IPS DF 4.7 (cell line): Measurements from ENCODE around the gene MIER2.
"Not testable (repeated sequence)": the region's sequence is repeated elsewhere in the genome, so short reads cannot be mapped to it uniquely, and the experiment has no call there.

Source experiments
- DNase-seq: peaks from one replicate; pipeline ENCODE4 v3.0.0-alpha.2; 2013; ENCODE audit warnings: low spot score; ENCODE audit errors: extremely low read depth

The MIER2 gene

GRCh38 chr19:362154-362553 lies 17.6 kb upstream of the MIER2 start:
- no peak for DNase-seq

- DNase-seq, result no peak
These were observed 15.0 kb upstream of the MIER2 start for GRCh38 chr19:359653-359925.

DNA sequence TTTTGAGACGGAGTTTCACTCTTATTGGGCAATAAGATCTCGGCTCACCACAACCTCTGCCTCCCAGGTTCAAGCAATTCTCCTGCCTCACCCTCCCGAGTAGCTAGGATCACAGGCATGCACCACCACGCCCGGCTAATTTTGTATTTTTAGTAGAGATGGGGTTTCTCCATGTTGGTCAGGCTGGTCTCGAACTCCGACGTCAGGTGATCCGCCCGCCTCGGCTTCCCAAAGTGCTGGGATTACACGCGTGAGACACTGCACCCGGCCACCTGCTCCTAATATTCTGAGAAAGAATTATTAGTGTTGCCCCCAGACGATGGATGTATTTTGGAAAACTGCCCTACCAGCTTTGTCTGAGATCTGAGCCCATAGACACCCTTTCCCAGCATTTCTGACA lies 10.9 kb upstream of the MIER2 start:
- DNase-seq, result not testable (repeated sequence)

DNA sequence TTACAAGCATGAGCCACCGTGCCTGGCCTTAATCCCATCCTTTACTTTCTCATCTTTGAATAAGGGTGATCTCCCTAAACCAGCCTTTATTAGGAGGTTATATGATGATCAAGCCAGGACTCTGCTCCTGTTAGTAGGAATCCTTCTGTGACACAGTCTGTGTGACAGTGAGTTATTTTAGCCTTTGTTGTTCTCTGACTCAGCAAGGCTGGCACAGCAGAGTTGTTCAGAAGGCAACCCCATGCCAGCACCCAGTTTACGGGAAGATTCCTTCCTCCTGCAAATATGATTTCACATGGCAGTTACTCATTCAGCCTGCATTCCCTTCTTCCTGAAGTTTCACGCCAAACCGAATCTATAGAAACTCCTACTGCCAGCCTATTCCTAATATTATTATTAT lies 10.5 kb upstream of the MIER2 start:
- no peak for DNase-seq

DNA sequence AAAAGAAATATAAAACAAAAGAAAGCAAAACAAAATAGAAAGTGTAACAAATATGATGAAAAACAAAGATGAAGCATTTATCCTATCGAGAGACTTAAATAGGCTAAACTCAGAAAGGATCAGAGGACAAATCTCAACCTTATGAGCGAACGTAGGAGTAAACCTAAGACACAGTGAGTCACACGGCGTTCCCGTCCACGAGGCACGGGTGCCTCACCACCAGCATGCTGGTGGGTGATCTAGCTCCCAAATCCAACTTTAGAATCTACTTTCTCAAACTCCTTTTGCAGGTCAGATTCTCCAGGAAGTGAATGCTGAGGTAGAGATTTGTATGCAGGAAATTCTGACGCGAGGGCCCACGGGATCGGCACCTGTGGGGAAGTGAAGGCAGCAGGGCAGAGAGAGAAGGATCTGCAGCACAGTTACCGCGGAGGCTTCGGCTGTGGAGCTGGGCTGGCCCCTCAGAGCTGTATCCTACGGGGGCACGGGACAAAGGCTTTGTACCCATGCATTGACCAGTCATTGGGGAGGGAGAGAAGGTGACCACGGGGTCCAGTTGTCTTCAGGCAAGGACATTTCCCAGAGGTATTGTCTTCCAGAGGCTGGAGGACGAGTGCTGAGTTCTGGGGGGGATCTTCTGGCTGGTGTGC lies 7.5 kb upstream of the MIER2 start:
- no peak for DNase-seq

- no peak for DNase-seq
These were observed 3.6 kb upstream of the MIER2 start for GRCh38 chr19:347946-348861.

- DNase-seq, result no peak
These were observed 804 bp upstream of the MIER2 start for GRCh38 chr19:345320-345879.

- no peak for DNase-seq
These were observed 513 bp downstream of the MIER2 start for GRCh38 chr19:343941-344624.

DNA sequence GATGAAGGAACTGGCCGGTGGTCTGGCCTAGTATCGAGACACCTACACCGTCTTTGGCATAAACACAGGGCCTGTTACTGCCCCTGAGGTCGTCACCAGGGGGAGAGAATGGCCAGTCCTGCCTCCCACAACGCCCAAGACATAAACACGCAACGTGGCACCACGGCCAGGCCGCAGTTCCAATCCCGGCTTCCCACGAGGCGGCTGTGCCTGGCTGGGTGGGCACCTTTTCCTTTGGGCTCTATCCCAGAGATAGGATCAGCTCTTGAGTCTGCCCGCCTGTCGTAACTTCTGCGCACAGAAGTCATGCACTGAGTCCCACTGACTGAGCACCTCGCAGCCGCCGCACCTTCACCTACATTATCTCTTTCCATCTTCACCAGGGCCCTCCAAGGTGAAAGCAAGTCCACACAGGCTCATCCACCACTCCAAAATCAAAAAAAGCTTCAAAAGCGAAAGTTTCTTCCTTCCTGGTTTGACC lies 1.1 kb downstream of the MIER2 start:
- DNase-seq, result no peak

DNA sequence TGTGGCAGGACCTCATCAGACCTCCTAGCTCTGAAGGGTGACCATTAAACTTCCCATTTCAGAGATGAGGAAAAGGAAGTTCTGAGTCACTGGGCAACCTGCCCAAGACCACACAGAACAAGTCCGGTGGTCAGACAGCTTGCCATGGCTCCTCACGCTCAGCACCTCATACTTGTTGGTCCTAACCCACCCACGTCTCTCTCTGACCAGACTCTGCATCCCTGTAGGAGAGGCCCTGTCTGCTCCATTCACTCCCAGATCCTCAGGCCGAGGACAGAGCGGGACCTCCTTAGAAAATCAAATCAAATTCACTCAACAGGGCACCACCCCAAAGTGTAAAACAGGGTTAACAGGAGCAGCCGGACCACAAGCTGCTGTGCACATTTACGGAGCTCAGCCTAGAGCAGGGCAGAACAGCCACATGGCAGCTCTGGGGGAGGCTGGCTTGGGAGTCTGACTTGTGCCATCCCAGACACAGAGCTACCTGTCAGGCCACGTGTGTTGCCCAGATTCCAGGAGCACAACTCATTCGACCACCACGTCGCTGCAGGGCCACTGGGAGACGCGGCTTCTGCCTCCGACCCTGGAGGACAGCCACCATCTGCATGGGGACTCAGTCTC lies 1.7 kb downstream of the MIER2 start:
- no peak for DNase-seq

DNA sequence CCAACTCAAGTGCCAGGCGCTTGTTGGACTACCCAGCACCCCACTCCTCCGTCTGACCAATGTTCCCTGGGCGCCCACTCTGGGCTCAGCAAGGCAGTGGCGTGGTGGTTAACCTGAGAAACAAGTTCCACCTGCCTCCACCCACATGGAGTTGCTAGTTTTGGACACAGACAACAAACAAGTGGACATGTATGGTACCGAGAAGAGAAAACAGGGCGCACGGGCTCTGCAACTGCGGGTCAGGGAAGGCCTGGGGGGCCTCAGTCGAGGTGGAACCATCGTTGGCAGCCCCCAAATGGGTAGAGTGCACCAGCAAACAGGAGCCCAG lies 2.5 kb downstream of the MIER2 start:
- DNase-seq, result no peak

DNA sequence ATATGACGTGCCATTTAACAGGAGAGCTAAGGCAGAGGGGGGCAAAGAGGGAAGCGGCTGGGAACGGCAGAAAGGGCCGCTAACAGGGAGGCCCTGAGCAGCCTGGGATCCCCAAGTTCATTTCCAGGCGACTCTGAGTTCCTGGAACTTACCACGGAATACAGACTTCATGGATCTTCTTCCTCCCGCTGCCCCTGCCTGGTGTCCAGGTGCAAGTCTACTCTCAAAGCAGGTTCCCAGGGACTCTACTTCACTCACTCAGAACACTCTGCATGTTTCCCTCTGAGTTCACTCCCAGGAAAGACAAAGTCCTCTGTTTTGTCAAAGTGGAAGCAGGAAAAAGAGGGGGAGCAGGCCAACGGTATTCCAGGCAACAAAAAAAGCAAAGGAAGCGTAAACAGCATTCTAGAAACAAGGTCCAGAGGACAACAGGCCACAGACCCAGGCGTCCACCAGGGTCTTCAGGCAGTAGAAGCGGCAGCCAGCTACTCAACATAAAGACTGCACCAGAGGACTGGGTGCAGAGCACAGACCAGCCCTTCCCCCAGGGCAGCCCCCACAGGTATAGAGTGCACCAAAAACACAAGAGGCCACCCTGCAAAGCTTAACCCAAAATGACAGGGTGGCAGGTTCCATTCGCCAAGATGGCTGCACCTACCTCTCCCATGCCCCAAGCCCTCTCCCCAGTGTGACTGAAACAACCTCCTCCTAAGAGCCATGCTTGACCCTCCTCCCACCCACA lies 3.0 kb downstream of the MIER2 start:
- no peak for DNase-seq

GRCh38 chr19:340620-341385 lies 3.8 kb downstream of the MIER2 start:
- no peak for DNase-seq

DNA sequence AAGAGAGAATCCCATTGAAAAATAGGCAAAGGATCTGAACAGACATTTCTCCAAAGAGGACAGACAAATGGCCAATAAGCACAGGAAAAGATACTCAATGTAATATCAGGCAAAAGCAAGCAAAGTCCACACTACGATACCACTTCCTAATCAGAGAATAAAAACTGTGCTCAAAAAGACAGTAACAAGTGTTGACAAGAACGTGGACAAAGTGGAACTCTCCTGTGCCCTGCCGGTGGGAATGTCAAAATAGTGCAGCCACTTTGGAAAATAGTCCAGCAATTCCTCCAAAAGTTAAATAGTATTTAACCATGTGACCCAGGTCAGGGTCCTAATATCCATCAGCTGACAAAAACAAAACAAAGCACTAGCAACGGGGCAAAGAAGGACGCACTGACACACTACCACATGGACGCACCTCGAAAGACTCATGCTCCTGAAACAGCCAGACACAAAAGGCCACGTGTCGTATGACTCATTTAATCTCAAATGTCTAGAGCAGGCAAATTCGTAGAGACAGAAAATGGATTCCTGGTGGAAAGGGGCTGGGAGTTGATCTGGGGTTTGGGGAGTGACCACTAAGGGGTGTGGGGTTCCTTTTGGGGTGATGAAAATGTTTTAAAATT lies 5.2 kb downstream of the MIER2 start:
- DNase-seq, result no peak

GRCh38 chr19:338421-338820 lies 6.2 kb downstream of the MIER2 start:
- DNase-seq, result no peak

GRCh38 chr19:336067-336614 lies 8.5 kb downstream of the MIER2 start:
- DNase-seq, result no peak

GRCh38 chr19:335486-336066 lies 9.0 kb downstream of the MIER2 start:
- DNase-seq, result no peak

- DNase-seq, result no peak
These were observed 9.5 kb downstream of the MIER2 start for GRCh38 chr19:335072-335471.
